RPMI8226 (cell line): Measurements from ENCODE around the gene CDH23.
"Not testable (repeated sequence)": the region's sequence is repeated elsewhere in the genome, so short reads cannot be mapped to it uniquely, and the experiment has no call there.

Experiments
- DNase-seq: peaks from one replicate; pipeline ENCODE4 v3.0.0-alpha.2; 2015

The CDH23 gene

GRCh38 chr10:71588685-71589084 lies 192.0 kb downstream of the CDH23 start:
- no peak for DNase-seq

GRCh38 chr10:71589617-71590551 lies 193.2 kb downstream of the CDH23 start:
- DNase-seq = no peak

- no peak for DNase-seq
Observed at GRCh38 chr10:71590781-71591350, 194.1 kb downstream of the CDH23 start.

- DNase-seq = no peak
Observed at GRCh38 chr10:71594934-71595571, 198.3 kb downstream of the CDH23 start.

GRCh38 chr10:71595649-71596048 lies 198.9 kb downstream of the CDH23 start:
- DNase-seq = no peak

- DNase-seq = no peak
Observed at GRCh38 chr10:71596127-71596526, 199.4 kb downstream of the CDH23 start.

GRCh38 chr10:71596759-71597158 lies 200.0 kb downstream of the CDH23 start:
- no peak for DNase-seq

- peak; percentile 84 for DNase-seq
Observed at GRCh38 chr10:71597821-71598498, 201.2 kb downstream of the CDH23 start.

GRCh38 chr10:71598621-71599055 lies 201.9 kb downstream of the CDH23 start:
- peak; percentile 58 for DNase-seq

GRCh38 chr10:71599518-71599917 lies 202.8 kb downstream of the CDH23 start:
- DNase-seq = no peak

- DNase-seq = not testable (repeated sequence)
Observed at GRCh38 chr10:71600242-71600641, 203.5 kb downstream of the CDH23 start.

- no peak for DNase-seq
Observed at GRCh38 chr10:71600849-71601248, 204.1 kb downstream of the CDH23 start.

- DNase-seq = no peak
Observed at GRCh38 chr10:71601273-71601672, 204.6 kb downstream of the CDH23 start.

GRCh38 chr10:71603150-71603549 lies 206.4 kb downstream of the CDH23 start:
- DNase-seq = no peak

- no peak for DNase-seq
Observed at GRCh38 chr10:71603754-71604153, 207.0 kb downstream of the CDH23 start.

- no peak for DNase-seq
Observed at GRCh38 chr10:71604324-71605018, 207.8 kb downstream of the CDH23 start.

GRCh38 chr10:71605263-71605962 lies 208.7 kb downstream of the CDH23 start:
- no peak for DNase-seq

GRCh38 chr10:71606257-71607081 lies 209.7 kb downstream of the CDH23 start:
- DNase-seq = no peak

GRCh38 chr10:71607082-71607443 lies 210.3 kb downstream of the CDH23 start:
- no peak for DNase-seq

GRCh38 chr10:71608819-71609768 lies 212.4 kb downstream of the CDH23 start:
- DNase-seq = peak; percentile 63
